Glutamatergic neuron (in vitro differentiated cells): ENCODE data around the gene ZBP1. TPM values are rescaled to one million over a fixed set of nuclear protein-coding genes. Genes with fewer than 3 reads are reported as not detected.

Source experiments
- DNase-seq: peaks from one replicate; pipeline ENCODE4 v3.0.0; 2022
- H3K27ac Mint-ChIP-seq: one replicate; pipeline ENCODE4 v1.8.0; 2020; ENCODE audit warnings: mild to moderate bottlenecking, mixed read lengths, inconsistent platforms; ENCODE audit not compliant: unreplicated experiment
- H3K27me3 Mint-ChIP-seq: one replicate; pipeline ENCODE4 v1.8.0; 2020; ENCODE audit warnings: mild to moderate bottlenecking, moderate library complexity, mixed read lengths, inconsistent platforms; ENCODE audit not compliant: unreplicated experiment
- H3K36me3 Mint-ChIP-seq: one replicate; pipeline ENCODE4 v1.8.0; 2020; ENCODE audit warnings: mild to moderate bottlenecking, mixed read lengths, inconsistent platforms; ENCODE audit not compliant: unreplicated experiment
- H3K4me1 Mint-ChIP-seq: one replicate; pipeline ENCODE4 v1.8.0; 2020; ENCODE audit warnings: mild to moderate bottlenecking, low read depth, mixed read lengths, inconsistent platforms; ENCODE audit not compliant: unreplicated experiment
- H3K4me3 Mint-ChIP-seq: one replicate; pipeline ENCODE4 v1.8.0; 2020; ENCODE audit warnings: mild to moderate bottlenecking, mixed read lengths, inconsistent platforms; ENCODE audit not compliant: unreplicated experiment
- H3K9me3 Mint-ChIP-seq: one replicate; pipeline ENCODE4 v1.8.0; 2020; ENCODE audit warnings: mild to moderate bottlenecking, moderate library complexity, mixed read lengths, inconsistent platforms; ENCODE audit not compliant: unreplicated experiment
- CTCF ChIP-seq: fragments of 200-600 bp; sonication (generic); IDR thresholded peaks from one replicate; pipeline ENCODE4 v1.5.0; 2021; ENCODE audit not compliant: partially characterized antibody, unreplicated experiment
- total RNA-seq: library from RNA; stranded (reverse); fragmentation: NEBNext Ultra II Directional; extraction: Animal tissue kit (Norgen Biotek cat#: 25700); gene quantifications from one replicate; pipeline ENCODE4 v1.2.1, GENCODE V29; 2021; ENCODE audit not compliant: unreplicated experiment

ZBP1 gene
- total RNA-seq, 1 donor from 2014 or later: not detected

- Mint-ChIP-seq H3K27ac (no peak overlapping the region), H3K36me3 (no peaks in the 10 kb centered on the region), H3K4me3 (no peak overlapping the region), H3K4me1 (no peaks in the 10 kb centered on the region), H3K27me3 (no peaks in the 10 kb centered on the region), H3K9me3 (peaks cover 4% of the 10 kb centered on the region)
- TF ChIP-seq CTCF: no peak
- no peak for DNase-seq
Observed at GRCh38 chr20:57624124-57624523, 3.9 kb upstream of the ZBP1 start.

- peak; percentile 69 for DNase-seq
- no peaks in the 10 kb centered on the region for H3K27me3 Mint-ChIP-seq
- H3K27ac Mint-ChIP-seq: no peak overlapping the region
- no peaks in the 10 kb centered on the region for H3K36me3 Mint-ChIP-seq
- no peak overlapping the region for H3K4me3 Mint-ChIP-seq
- H3K9me3 Mint-ChIP-seq: peaks cover 2% of the 10 kb centered on the region
- TF ChIP-seq CTCF: peak; percentile 83
- no peaks in the 10 kb centered on the region for H3K4me1 Mint-ChIP-seq
Observed at GRCh38 chr20:57622579-57623381, 2.6 kb upstream of the ZBP1 start.

GRCh38 chr20:57622201-57622570 lies 2.0 kb upstream of the ZBP1 start:
- Mint-ChIP-seq H3K36me3 (no peaks in the 10 kb centered on the region), H3K4me3 (no peak overlapping the region), H3K4me1 (no peaks in the 10 kb centered on the region), H3K27me3 (peaks cover 3% of the 10 kb centered on the region), H3K27ac (no peak overlapping the region), H3K9me3 (peaks cover 2% of the 10 kb centered on the region)
- DNase-seq: no peak
- no peak for TF ChIP-seq CTCF

GRCh38 chr20:57621421-57622200 lies 1.4 kb upstream of the ZBP1 start:
- no peaks in the 10 kb centered on the region for H3K9me3 Mint-ChIP-seq
- TF ChIP-seq CTCF: no peak
- H3K27ac Mint-ChIP-seq: no peak overlapping the region
- H3K4me1 Mint-ChIP-seq: no peaks in the 10 kb centered on the region
- DNase-seq: no peak
- H3K36me3 Mint-ChIP-seq: no peaks in the 10 kb centered on the region
- no peak overlapping the region for H3K4me3 Mint-ChIP-seq
- peaks cover 4% of the 10 kb centered on the region for H3K27me3 Mint-ChIP-seq

GRCh38 chr20:57620999-57621398 lies 773 bp upstream of the ZBP1 start:
- no peak for TF ChIP-seq CTCF
- no peak for DNase-seq
- H3K9me3 Mint-ChIP-seq: no peaks in the 10 kb centered on the region
- no peaks in the 10 kb centered on the region for H3K36me3 Mint-ChIP-seq
- no peak overlapping the region for H3K27ac Mint-ChIP-seq
- H3K27me3 Mint-ChIP-seq: peaks cover 4% of the 10 kb centered on the region
- H3K4me1 Mint-ChIP-seq: no peaks in the 10 kb centered on the region
- no peak overlapping the region for H3K4me3 Mint-ChIP-seq
